Activated T-helper 9 cell treated with anti-CD3 and anti-CD28 coated beads, Interleukin-2, amount 50 U/mL, for 16 hours (primary cell): ENCODE results near the gene BIN1.

Experiments used
- DNase-seq: peaks from one replicate; pipeline ENCODE4 v3.0.0-alpha.2; 2020; ENCODE audit warnings: low read depth

Gene BIN1

DNA sequence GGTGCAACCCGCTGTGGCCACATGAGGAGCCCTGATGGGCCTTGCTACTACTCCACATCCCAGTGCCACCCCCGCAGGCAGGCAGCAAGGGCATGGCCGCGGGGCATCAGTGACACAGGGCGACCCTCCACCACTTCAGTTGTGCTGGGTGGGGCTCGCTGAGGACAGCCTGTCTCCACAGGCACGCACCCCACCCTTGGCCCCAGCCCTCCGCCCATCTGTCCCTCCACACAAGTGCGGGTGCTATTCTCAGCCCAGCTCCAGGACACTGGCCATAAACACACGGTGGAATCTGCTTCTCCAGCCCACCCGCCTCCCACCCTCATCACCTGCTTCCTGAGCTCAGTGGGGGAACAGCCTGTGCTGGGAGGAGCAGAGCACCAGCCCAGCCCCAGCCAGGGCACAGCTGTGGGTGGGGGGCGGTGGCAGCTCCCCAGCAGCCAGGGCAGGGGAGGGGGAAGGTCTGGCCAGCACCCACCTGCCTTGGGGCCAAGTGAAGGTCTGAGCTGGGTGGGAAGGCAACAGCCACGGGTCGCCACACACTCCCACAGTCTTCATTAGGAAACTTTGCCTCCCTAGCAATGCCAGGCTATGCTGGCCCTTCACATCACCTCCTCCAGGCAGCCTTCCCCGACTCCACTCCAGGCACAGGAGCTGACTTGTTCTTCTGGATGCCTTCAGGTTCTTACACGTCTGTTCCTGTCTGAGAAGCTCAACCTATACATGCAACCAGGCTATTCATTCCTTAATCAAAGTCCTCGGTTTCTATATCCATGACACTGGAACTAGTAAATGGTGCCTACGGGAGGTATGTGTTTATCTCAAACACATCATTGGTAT is 16.5 kb downstream of the BIN1 start:
- no peak for DNase-seq

DNA sequence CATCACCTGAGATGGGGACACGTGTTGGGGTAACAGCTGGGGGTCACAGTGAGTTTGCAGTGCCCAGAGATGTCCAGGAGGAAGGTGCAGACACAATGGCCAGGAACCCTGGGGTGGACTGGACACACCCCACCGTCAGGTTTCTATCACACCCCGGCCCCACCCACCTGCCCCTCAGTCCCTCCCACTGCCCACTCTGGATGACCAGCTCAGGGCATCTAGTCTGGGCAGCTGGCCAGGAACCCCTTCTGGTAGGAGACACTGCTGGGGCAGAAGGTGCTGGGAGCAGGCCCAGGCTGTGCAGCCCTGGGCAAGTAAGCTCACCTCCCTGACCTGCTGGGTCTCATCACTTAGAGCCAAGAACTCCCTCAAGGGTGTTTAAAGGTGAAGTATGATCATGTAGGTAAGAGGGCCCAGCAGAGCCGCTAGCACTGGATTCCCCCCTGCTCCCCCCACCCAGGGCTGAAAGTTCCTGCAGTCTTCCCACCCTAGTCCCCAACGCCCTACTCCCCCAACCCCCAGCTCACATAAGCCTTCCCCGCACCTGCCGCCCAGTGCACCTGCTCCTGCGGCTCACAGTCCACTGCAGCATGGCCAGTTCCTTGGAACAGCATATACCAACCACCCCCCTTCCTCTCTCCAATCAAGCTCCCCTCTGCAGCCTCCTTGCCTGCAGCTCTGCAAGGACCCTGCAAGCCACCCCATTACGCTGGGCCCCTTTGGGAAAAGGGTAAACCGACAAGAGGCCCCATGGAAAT is 17.3 kb downstream of the BIN1 start:
- DNase-seq = no peak

DNA sequence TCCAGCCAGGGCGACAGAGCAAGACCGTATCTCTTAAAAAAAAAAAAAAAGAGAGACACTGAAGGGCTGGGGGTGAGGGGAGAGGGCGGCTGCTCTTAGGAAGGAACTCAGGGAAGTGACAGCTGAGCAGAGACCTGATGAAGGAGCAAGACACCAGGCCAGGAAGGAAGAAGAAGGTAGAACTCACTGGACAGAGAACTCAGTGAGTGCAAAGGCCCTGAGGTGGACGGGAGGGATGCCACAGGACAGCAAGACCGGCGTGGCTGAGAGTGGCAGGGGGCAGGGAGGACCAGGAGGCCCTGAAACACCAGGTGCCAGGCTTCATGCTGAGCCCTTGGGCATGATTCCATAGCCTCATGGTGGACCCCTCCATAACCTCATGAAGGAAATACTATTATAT is 18.2 kb downstream of the BIN1 start:
- no peak for DNase-seq

DNA sequence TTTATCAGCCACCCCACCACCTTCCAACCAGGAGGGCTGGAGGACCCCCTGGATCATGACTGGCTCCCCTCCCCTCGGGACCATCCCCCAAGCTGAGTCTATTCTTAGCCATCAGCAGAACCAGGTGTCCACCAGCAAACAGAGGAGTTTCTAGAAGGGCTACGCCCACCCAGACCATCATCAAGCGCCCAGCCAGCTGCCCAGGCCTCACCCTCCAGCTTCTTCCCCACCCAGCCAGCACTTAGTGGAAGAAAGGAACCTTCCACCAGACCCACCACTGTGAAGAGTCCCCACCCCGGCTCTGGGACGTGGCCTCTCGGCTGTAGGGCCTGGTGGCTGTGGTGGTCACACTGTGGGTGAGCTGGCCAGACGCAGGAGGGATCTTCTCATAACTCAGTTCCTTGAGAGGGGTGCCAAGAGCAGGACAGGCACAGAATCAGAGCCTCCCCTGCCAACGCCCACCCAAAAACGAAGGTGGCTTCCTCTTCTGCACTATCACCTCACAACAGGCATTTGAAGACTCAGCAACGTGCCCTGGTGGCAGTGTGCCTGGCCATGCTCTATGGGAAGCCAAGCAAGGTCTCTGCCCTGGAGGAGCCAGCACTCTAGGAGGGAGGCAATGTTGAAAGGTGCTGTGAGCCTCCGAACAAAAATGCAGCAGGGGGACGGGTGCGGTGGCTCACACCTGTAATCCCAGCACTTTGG is 19.0 kb downstream of the BIN1 start:
- DNase-seq = no peak

DNA sequence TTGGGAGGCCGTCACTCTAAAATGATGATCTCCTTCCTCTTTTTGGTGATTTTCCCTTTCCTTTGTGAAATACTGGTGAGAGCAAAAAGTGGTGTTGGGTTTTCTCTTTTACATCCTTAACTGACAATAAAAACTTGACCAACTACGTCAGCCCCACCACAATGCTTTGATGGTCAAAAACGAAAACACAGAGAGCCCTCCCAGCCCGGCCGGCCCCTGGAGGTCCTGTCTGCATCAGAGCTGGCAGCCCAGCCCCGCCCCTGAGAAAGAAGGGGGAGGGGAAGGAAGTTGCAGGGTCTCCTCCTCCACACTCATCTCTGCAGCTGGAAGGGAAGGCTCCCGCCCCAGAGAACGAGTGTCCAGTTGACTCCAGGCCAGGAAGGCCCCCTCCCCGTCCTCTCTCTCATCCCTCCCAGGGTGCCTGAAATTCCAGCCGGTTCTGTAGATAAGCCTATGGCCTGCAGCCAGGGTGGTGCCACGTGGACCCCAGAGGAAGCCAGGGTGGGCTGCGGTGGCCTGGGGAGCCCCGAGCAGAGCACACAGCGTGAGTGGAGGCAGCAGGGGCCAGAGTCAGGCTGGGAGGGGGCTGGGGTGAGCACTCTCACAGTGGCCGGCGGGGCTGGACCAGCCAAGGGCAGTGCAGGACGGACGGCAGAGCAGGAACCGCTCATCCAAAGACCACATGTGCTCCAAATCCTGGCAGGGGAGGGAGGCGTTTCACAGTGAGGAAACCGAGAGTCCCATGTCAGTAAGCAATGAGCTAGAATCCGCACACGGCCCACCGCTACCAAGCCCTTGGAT is 19.8 kb downstream of the BIN1 start:
- DNase-seq = no peak

DNA sequence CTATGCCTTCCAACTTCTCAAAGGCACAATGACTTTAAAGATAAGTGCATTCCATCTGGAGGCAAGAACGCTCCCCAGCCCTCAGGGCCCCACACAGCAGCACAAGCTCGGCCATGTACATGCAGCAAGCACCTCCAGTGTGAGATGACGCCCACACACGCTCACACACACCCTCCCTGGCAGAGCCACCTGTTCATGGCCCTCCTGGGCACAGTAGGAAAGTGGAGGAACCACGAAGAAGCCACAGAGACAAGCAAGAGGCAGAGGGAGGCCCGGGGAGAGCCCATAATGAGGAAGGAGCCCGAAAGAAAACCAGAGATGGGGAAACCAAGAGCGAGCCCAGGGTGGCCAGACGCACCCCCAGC is 21.7 kb downstream of the BIN1 start:
- DNase-seq = no peak

DNA sequence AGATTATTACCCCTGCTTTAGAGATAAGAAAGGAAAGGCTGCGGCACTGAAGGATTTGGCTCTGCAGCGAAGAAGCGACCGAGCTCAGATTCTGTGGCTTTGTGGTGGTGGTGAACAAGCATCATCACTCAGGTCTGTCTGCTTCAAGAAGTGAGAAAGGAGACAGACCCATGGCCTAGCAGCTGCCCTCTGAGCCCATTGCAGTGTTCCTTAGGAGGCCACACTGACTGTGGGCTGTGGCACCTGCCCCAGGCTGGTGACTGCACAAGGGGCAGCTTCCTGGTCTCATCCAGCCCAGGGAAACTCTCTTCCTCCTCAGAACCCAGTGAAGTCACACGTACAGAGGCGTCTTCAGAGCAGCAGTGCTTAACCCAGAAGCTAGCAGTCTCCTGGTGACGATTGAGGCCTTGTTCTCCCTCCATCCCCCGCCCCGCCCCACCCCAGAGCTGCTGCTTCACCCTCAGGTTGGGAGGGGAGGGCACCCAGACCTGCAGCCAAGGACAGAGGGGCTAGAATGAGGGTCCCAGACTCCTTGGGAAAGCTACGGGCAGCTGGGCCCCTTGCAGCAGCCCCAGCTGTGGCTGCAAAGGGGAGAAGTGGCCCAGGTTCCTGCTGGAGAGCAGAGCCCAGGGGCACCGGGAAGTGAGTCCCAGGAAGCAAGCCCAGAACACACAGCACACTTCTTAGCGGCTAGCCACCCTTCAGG is 22.2 kb downstream of the BIN1 start:
- DNase-seq = no peak

DNA sequence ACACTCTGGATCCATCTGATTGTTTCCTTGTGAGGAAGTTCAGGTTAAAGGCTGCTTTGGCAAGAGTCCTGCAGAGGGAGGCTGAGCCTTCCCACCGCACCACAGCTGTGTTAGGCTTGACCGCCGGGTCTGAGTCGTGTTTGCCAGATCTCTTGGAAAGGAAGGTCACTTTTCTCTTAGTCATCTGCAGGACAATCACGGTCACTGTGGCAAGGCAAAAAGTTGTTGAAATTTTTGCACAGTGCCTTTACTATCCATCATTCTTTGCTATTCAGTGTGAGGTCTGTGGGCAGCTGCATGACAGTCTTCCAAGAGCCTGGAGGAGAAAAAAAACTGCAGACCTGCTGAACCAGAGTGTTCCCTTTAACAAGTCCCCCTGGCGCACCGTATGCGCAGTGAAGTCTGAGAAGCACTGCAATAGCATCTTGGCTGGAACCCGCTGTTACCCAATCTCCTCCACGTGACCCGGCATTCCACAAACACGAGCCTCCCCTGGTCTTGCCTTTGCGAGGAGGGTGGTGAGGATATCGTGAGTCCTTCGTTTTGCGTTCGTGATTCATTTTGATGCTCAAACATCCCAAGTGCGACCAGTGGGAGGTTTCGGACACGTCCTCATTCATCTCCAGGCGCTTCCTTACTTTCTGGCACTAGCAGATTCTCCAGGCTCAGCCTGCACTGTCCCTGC is 23.0 kb downstream of the BIN1 start:
- DNase-seq = no peak

DNA sequence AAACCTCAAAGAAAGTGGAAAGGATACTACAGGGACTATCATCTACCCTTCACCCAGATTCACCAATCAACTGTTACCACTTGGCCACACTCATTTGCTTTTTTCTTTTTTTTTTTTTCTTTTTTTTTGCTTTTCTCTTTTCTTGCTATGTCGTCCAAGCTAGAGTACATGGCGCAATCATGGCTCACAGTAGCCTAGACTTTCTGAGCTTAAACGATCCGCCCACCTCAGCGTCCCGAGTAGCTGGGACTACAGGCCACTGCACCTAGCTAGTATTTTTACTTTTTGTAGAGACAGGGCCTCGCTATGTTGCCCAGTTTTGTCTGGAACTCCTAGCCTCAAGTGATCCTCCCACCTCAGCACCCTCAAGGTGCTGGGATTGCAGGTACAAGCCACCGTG is 24.0 kb downstream of the BIN1 start:
- no peak for DNase-seq

DNA sequence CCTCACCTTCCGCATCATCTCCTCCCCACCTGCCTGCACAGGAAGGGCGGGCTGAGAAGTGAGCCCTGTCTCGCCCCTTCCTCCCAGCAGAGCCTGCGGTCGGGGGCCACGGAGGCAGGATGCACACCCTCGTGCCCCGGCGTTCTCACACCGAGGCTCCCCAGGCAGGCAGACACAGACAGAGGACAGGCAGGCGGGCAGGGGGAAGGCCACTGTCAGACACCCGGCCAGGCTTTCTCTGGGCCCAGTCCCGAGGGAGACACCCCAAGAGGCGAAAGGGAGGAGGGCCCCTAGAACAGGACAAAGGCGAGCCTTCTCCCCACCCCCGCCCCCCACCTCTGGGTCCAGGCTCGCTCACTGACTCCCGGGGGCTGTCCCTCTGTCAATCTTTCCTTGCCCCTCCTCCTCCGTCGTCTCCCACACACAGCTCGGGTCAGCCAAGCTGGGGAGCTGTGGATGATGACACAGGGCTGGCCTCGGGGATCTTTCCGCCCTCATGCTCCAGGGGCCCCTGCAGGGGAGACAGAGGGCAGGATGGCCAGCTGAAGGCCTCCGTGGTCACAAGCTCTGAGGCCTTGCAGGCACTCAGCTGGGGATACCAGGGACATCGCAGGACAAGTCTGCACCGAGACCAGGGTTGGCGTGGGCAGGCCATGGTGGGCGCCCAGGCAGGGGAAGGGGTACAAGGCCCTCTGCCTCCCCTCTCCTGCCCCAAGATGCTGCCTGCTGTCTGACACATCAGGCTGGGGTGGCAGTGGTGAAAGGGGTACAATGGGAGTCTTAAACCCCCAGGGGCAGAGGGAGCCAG is 24.9 kb downstream of the BIN1 start:
- DNase-seq = peak; percentile 58

DNA sequence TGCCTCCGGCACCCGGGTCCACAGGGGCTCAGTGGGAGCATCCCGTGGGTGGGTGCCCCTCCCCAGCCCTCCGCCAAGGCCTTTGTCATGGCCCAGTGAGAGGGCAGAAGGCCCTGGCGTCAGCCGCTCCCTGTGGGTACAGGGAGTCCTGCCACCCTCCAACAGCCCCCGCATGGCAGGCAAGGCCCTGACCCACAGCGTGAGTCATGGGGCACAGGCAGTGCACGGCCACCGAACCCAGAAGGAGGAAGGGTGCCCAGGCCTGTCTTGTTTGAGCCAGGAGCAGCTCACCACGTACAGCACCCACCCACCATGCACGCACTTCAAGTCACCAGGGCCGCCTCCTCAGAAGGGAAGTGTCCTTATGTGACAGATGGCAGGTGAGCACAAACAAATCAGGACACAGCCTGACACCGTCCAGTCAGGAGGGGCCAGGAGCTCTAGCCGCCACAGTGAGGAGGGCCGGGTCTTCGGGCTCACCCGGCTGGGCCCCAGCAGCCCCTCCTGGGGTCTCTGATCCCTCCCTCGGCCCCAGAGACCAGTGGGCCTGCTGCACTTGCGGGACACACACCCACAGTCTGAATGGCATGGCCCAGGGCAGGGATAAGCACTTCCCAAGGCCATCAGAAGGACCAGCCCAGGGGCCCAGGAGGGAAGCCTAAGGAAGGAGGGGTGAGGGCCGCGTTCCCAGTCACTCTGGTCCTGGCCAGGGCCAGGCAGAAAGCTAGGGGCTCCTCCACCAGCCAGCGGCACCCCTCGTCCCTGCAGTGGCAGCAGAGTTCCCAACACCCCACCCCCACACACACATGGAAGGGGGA is 25.8 kb downstream of the BIN1 start:
- DNase-seq = peak; percentile 40

DNA sequence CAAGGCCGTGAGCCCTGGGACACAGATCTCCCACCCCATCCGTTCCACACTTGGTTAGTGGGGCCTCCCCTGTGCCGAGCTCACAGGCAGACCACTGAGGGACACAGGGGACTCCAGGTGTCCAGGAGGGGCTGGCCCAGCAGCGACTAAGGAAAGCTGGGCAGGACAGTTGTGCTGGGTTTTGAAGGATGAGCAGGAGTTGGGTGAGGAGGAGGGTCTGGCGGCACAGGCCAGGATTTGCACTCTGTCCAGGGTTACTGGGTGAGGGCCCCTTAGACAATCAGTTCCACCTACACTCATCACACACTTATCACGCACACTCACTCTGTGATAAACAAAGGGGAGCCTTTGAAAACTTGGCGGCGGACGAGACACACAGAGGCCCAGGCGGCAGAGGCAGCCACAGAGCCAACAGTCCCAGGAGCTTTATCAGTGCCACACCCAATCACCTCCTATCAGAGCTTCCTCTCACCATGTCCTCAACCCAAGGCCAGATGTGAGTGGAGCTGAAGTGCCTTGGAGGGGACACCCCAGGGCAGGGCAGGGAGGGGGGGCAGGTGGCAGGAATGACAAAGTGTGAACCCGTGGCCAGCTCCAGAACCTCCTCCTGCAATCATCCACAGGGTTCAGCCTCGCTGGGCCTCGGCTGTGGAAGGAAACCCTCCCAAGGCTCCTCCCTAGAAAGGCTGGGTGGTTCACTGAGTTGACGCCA is 26.6 kb downstream of the BIN1 start:
- DNase-seq = peak; percentile 30

DNA sequence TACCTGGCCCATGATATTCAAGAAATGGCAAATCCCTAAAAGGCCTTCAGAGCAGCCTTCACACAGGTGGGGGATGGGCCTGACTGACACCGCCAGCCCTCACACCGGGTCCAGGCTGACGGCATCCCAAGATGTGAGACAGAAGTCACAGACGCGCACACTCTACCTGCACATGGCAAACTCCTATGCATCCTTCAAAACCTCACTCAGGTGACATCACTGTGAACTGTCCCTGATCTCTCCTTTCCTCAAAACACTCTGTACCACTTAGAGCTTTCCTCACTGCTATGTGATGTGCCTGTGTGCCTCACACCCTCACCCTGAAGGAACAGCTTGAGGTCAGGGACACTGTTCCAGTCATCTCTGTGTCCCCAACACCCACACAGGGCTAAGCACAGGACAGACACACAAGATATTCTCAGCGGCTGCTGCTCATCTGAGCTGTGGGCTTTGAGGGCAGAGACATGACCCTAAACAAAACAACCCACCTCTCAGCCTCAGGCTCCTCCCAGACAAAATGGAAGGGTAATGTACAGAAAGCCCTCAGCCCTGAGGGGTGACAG is 27.5 kb downstream of the BIN1 start:
- DNase-seq = no peak

DNA sequence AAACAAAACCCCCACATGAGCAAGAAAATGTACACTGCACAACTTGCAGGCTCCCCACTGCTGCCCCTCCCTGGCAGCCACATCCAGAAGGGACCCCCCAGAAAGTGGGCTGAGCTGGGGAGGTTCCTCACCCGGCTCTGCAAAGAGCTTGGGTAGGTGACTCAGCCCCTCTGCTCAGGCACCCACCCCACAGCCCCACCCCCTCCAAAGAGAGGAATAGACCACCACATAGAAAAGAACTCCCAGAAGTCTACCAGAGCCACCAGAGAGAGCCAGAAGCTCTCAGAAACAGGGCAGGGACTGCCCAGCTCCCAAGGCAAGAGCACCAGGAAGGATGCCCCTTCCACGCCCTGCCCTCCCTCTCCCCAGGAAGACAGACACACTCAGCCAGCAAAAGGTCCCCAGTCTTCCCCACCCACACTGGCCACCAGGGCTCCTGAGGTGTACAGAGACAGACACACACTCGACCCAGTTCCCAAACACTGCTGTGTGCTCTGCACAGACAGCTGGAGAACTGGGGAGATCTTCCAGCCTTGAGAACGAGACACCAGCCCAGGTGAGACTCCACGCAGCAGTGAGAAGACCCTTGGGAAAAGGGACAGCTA is 28.2 kb downstream of the BIN1 start:
- DNase-seq = no peak

DNA sequence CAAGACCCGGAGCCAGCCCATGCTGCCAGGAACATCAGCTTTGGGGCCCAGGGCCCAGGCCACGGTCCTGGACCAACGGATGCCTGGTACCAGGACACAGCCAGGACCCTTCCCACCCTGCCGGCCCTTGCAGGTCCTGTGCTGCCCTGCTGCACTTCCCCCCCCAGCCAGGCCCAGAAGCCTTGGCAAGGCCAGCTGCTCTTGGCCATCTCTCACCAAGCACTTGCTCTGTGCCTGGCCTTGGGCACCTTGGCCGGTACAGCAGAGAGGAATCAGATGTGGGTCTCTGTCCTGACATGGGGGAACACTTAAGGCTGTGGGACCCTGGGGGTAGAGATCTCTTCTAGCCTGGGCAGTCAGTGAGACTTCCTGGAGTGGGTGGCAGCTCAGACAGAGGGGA is 28.9 kb downstream of the BIN1 start:
- no peak for DNase-seq

DNA sequence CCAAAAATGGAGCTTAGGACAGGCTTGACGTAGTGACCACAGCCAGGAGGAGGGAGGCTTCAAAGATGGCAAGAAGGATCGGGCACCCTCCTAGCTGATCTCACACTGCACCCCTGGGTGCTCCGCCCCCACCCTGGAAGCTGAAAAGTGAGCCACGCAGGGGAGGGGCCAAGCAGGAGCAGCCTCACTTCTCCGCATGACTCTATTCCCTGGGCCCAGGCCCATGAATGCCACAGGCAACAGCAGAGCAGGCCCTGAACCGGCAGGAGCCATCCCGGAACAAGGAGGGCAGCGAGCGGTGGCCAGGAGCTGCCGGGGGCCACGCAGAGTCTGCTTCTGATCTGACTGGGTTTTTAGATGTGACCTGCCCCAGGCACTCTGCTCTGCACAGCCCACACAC is 30.0 kb downstream of the BIN1 start:
- DNase-seq = no peak

DNA sequence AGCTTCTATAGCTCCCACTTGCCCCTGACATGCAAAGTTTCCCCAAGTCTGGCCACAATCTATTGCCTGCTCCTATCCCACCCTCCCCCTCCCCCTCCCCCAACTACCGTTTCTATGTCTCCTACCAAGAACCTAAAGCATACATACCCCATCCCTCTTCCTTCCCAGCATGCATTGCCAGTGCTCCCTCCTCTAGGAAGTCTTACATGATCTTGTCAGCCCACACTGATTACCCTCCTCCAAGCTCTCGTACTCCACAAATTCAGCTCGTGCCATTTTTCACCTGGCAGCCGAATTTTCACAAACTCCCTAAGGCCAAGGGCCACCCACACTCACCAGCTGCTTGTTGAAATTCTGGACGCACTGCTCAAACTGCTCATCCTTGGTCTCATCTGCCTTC is 30.7 kb downstream of the BIN1 start:
- no peak for DNase-seq

DNA sequence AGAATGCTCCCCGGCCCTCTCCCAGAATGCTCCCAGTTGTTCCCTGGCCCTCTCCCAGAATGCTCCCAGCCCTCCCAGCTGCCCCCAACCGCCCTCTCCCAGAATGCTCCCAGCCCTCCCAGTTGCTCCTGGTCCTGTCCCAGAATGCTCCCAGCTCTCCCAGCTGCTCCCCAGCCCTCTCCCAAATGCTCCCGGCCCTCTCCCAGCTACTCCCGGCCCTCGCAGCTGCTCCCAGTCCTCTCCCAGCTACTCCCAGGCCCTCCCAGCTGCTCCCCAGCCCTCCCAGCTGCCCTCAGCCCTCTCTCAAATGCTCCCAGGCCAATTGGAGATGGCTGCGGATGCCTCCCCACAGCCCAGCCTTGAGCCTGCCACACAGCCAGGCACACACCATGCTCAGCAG is 31.1 kb downstream of the BIN1 start:
- DNase-seq = no peak
